T-helper 2 cell treated with Interferon-gamma antibody and Interleukin-4, amounts not matched to agents 5 μg/mL and 100 μg/mL, for 36 hours (primary cell): ENCODE results near the gene BUB1.
"Not testable (repeated sequence)": the region's sequence is repeated elsewhere in the genome, so short reads cannot be mapped to it uniquely, and the experiment has no call there.

Experiments
- DNase-seq: peaks from one replicate; pipeline ENCODE4 v3.0.0; 2021; ENCODE audit warnings: low spot score
- H3K27ac Mint-ChIP-seq: one replicate; pipeline ENCODE4 v1.8.0; 2021; ENCODE audit warnings: mild to moderate bottlenecking, mixed read lengths
- H3K27me3 Mint-ChIP-seq: one replicate; pipeline ENCODE4 v1.8.0; 2021; ENCODE audit warnings: low read depth, mixed read lengths
- H3K36me3 Mint-ChIP-seq: one replicate; pipeline ENCODE4 v1.8.0; 2021; ENCODE audit warnings: low read depth, mixed read lengths
- H3K4me1 Mint-ChIP-seq: one replicate; pipeline ENCODE4 v1.8.0; 2021; ENCODE audit warnings: low read depth, mixed read lengths
- H3K4me3 Mint-ChIP-seq: one replicate; pipeline ENCODE4 v1.8.0; 2022; ENCODE audit warnings: mild to moderate bottlenecking, moderate library complexity, mixed read lengths
- H3K9me3 Mint-ChIP-seq: one replicate; pipeline ENCODE4 v1.8.0; 2021; ENCODE audit warnings: mixed read lengths

Gene BUB1

GRCh38 chr2:110708455-110708854 is 30.6 kb upstream of the BUB1 start:
- H3K4me1 Mint-ChIP-seq, result peaks cover 1% of the 10 kb centered on the region
- no peaks in the 10 kb centered on the region for H3K9me3 Mint-ChIP-seq
- no peak overlapping the region for H3K4me3 Mint-ChIP-seq
- no peaks in the 10 kb centered on the region for H3K36me3 Mint-ChIP-seq
- no peak overlapping the region for H3K27ac Mint-ChIP-seq
- no peak for DNase-seq
- H3K27me3 Mint-ChIP-seq, result peaks cover 73% of the 10 kb centered on the region

GRCh38 chr2:110707386-110707965 is 29.6 kb upstream of the BUB1 start:
- Mint-ChIP-seq H3K4me1 (no peaks in the 10 kb centered on the region), H3K27me3 (peaks cover 76% of the 10 kb centered on the region)
- no peak for DNase-seq

GRCh38 chr2:110702514-110703380 is 24.9 kb upstream of the BUB1 start:
- no peaks in the 10 kb centered on the region for H3K36me3 Mint-ChIP-seq
- peaks cover 2% of the 10 kb centered on the region for H3K4me1 Mint-ChIP-seq
- H3K27me3 Mint-ChIP-seq, result peaks cover 62% of the 10 kb centered on the region
- no peaks in the 10 kb centered on the region for H3K9me3 Mint-ChIP-seq
- DNase-seq, result no peak
- no peak overlapping the region for H3K4me3 Mint-ChIP-seq
- no peak overlapping the region for H3K27ac Mint-ChIP-seq

More at GRCh38 chr2:110707386-110707965, 29.6 kb upstream of the BUB1 start:
- Mint-ChIP-seq H3K4me3 (no peak overlapping the region), H3K36me3 (no peaks in the 10 kb centered on the region), H3K27ac (no peak overlapping the region), H3K9me3 (no peaks in the 10 kb centered on the region)

- not testable (repeated sequence) for H3K27ac Mint-ChIP-seq, DNase-seq, H3K36me3 Mint-ChIP-seq, H3K4me3 Mint-ChIP-seq, H3K9me3 Mint-ChIP-seq, H3K4me1 Mint-ChIP-seq
- peaks cover 21% of the 10 kb centered on the region for H3K27me3 Mint-ChIP-seq
These were observed 20.4 kb upstream of the BUB1 start for GRCh38 chr2:110698253-110698652.

GRCh38 chr2:110695146-110695898 is 17.5 kb upstream of the BUB1 start:
- H3K4me3 Mint-ChIP-seq, H3K9me3 Mint-ChIP-seq, H3K4me1 Mint-ChIP-seq, H3K36me3 Mint-ChIP-seq, DNase-seq: not testable (repeated sequence)
- Mint-ChIP-seq H3K27ac (peak overlapping the region; percentile 3), H3K27me3 (peaks cover 23% of the 10 kb centered on the region)

GRCh38 chr2:110691612-110692258 is 13.9 kb upstream of the BUB1 start:
- no peak overlapping the region for H3K4me3 Mint-ChIP-seq
- H3K36me3 Mint-ChIP-seq, result no peaks in the 10 kb centered on the region
- peaks cover 27% of the 10 kb centered on the region for H3K27me3 Mint-ChIP-seq
- peaks cover 7% of the 10 kb centered on the region for H3K4me1 Mint-ChIP-seq
- no peak for DNase-seq
- H3K27ac Mint-ChIP-seq, result no peak overlapping the region
- H3K9me3 Mint-ChIP-seq, result peaks cover 17% of the 10 kb centered on the region

GRCh38 chr2:110690083-110690965 is 12.5 kb upstream of the BUB1 start:
- DNase-seq, result no peak
- no peak overlapping the region for H3K4me3 Mint-ChIP-seq
- peaks cover 4% of the 10 kb centered on the region for H3K36me3 Mint-ChIP-seq
- H3K27me3 Mint-ChIP-seq, result peaks cover 36% of the 10 kb centered on the region
- no peak overlapping the region for H3K27ac Mint-ChIP-seq
- H3K4me1 Mint-ChIP-seq, result peaks cover 4% of the 10 kb centered on the region
- peaks cover 22% of the 10 kb centered on the region for H3K9me3 Mint-ChIP-seq

- Mint-ChIP-seq H3K4me3 (no peak overlapping the region), H3K9me3 (peaks cover 22% of the 10 kb centered on the region), H3K36me3 (peaks cover 4% of the 10 kb centered on the region), H3K27me3 (peaks cover 47% of the 10 kb centered on the region), H3K27ac (no peak overlapping the region), H3K4me1 (peaks cover 2% of the 10 kb centered on the region)
- no peak for DNase-seq
These were observed 10.8 kb upstream of the BUB1 start for GRCh38 chr2:110688594-110689091.

- H3K36me3 Mint-ChIP-seq, DNase-seq, H3K27ac Mint-ChIP-seq, H3K4me1 Mint-ChIP-seq, H3K4me3 Mint-ChIP-seq: not testable (repeated sequence)
- H3K9me3 Mint-ChIP-seq, result peaks cover 22% of the 10 kb centered on the region
- H3K27me3 Mint-ChIP-seq, result peaks cover 45% of the 10 kb centered on the region
These were observed 10.1 kb upstream of the BUB1 start for GRCh38 chr2:110687775-110688484.

- Mint-ChIP-seq H3K9me3 (peaks cover 12% of the 10 kb centered on the region), H3K36me3 (peaks cover 4% of the 10 kb centered on the region), H3K4me3 (no peak overlapping the region), H3K4me1 (peaks cover 14% of the 10 kb centered on the region), H3K27ac (no peak overlapping the region), H3K27me3 (peaks cover 24% of the 10 kb centered on the region)
- no peak for DNase-seq
These were observed 5.0 kb upstream of the BUB1 start for GRCh38 chr2:110682872-110683271.

GRCh38 chr2:110682267-110682666 is 4.4 kb upstream of the BUB1 start:
- peaks cover 6% of the 10 kb centered on the region for H3K9me3 Mint-ChIP-seq
- H3K36me3 Mint-ChIP-seq, result peaks cover 4% of the 10 kb centered on the region
- H3K4me1 Mint-ChIP-seq, result peaks cover 14% of the 10 kb centered on the region
- H3K4me3 Mint-ChIP-seq, result no peak overlapping the region
- DNase-seq, result no peak
- H3K27ac Mint-ChIP-seq, result no peak overlapping the region
- H3K27me3 Mint-ChIP-seq, result peaks cover 22% of the 10 kb centered on the region

GRCh38 chr2:110680709-110681108 is 2.8 kb upstream of the BUB1 start:
- Mint-ChIP-seq H3K36me3 (peaks cover 8% of the 10 kb centered on the region), H3K27ac (no peak overlapping the region), H3K9me3 (no peaks in the 10 kb centered on the region), H3K4me1 (peaks cover 25% of the 10 kb centered on the region), H3K27me3 (peaks cover 18% of the 10 kb centered on the region), H3K4me3 (no peak overlapping the region)
- DNase-seq, result no peak
